Germinal center (tissue), 1 donor: ENCODE measurements around the gene LIPC.

ENCODE experiments used
- DNase-seq: peaks from one replicate; pipeline ENCODE4 v3.0.0; 2012; ENCODE audit warnings: mixed read lengths, low spot score

The LIPC gene

DNA sequence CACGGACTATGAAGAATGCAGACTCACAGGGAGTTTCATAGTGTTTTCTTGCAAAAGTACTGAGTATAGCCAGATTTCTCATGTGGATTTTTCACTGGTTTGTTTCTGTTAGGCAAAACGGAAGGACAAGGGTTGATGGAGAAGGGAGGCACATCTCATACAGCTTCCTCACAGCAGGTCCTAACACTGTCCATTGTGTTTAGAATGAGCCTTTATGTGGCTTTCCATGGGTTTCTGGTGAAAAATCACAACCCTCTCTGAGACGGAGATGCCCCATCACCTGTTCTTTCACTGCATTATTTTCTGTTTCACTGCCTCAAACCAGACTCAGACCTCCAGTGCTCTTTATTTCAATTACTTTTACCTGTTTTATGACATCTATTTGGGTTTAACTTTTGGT is 25.0 kb upstream of the LIPC start:
- no peak for DNase-seq

DNA sequence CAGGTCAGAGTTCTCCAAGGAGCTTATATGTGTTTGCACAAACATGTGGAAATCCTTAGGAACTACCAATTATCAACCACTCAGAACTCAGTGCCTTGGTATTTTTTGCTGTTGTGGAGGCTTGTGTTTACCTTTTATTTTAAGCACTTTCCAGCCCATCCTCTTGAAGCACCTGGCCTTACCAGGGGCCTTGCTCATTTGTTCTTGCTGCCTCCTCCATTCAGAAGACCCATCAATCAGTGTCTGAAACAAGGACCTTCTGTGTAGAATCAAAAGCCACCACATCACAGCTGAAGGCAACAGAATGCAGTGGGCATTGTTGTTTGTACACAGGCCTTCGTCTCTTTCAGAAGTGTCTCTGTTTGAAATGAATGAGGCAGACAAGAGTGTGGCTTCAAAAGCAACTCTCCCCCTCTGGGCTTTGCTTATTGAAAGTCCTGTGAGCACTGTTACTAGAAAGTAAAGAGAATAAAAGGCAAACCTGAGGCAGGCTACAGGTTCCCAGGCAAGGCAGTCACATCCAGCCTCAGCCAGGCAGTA is 24.5 kb upstream of the LIPC start:
- DNase-seq = no peak

DNA sequence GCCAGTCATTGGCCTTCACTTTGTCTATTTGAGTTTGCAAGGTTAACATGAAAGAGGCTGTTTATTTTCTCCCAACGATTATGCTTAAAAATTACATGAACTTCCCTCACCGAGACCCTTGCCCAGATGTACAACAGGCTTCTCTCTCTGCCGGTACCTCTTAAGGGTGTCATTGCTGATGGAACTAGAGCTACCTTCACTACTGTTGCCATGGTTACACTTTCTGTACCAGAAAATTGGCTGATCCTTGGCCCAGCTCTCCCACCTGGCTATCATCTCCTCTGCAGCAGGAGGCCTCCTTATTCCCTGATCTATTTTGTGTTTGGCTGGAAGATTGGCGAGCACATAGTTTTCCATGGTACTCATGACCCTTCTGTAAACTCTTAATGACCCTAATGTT is 24.0 kb upstream of the LIPC start:
- no peak for DNase-seq

DNA sequence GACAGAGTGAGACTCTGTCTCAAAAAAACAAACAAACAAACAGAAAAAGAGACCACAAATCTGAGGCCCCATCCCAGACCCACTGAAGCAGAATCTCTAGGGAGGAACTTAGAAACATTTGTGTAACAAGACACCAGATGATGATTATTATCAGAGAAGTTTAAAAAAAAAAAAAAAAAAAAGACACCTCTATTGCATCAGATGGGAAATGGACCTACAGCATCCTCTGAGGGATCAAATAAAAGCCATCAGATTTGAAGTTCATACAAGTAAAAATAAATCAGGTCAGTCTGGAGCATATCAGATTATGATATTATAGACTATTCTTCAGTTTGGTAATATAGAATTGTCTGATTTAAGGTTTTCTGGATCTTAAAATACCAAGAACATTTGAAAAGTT is 21.9 kb upstream of the LIPC start:
- DNase-seq = no peak

DNA sequence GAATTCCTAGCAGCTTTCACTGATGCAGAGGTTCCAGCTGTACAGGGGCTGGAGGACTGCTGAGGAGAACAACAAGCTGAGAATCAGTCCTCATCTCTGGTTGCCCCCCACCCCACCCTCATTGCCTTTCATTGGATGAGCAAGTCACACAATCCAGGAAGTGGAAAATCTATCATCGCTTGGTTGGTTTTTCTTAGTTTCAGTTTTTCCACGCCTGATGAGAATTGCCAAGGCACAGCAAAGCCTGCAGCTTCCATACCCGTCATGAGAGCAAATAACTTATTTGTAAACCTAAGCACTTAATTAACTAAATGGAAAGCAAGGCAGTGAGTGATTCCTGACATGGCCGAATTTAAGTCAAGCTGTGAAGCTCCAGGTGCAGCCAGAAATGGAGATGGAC is 21.4 kb upstream of the LIPC start:
- no peak for DNase-seq

DNA sequence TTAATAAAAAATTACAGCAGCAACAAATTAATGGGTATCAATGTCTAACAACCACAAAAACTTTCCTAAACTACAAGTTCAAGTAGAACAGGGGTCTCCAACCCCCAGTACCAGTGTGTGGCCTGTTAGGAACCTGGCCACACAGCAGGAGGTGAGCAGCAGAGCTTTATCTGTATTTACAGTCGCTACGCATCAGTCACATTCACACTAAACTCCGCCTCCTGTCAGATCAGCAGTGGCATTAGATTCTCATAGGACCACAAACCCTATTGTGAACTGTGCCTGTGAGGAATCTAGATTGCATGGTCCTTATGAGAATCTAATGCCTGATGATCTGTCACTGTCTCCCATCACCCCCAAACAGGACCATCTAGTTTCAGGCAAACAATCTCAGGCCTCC is 18.5 kb upstream of the LIPC start:
- no peak for DNase-seq

DNA sequence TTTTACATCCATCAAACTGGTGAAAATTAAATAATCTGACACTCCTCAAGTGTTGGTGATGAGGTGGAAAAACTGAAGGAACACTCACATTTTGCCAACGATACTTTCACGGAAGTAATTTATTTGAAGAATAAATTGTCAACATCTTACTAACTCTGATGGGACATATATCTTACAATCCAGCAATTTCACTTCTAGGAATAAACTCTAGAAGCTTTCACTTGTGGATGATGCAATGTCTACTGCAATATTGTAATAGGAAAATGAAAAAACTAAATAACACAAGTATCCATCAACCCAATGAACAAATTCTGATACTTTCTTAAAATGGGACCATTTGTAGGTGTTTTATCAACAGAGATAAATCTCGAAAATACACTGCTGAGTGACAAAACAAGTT is 16.2 kb upstream of the LIPC start:
- no peak for DNase-seq

DNA sequence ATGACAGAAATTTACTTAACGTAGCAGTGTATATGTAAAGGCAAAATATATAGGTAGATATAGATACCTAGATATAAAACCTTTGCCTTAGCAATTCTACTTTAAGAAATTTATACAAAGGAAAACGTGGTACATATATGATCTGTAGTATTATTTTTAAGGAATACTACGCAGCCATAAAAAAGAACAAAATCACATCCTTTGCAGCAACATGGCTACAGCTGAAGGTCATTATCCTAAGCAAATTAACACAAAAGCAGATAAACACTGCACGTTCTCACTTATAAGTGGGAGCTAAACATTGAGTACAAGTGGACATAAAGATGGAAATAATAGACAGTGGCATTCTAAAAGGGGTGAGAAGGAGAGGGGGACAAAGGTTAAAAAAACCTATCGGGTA is 14.8 kb upstream of the LIPC start:
- DNase-seq = no peak

DNA sequence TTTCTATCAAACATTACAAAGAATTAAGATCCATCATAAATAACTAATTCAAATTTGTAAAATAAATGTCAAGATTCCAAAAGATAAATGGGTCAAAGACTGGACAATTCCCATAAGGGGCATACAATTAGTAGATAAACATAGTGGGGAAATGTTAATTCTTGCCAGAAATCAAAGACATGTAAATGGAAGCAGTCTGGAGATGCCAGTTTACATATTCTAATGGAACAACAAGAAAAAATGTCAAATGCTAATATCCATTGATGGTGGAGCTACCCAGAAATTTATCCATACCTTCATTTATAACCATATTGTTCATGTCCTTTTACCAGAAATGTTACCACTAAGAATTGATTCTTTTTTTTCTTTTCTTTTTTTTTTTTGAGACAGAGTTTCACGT is 13.7 kb upstream of the LIPC start:
- DNase-seq = no peak

DNA sequence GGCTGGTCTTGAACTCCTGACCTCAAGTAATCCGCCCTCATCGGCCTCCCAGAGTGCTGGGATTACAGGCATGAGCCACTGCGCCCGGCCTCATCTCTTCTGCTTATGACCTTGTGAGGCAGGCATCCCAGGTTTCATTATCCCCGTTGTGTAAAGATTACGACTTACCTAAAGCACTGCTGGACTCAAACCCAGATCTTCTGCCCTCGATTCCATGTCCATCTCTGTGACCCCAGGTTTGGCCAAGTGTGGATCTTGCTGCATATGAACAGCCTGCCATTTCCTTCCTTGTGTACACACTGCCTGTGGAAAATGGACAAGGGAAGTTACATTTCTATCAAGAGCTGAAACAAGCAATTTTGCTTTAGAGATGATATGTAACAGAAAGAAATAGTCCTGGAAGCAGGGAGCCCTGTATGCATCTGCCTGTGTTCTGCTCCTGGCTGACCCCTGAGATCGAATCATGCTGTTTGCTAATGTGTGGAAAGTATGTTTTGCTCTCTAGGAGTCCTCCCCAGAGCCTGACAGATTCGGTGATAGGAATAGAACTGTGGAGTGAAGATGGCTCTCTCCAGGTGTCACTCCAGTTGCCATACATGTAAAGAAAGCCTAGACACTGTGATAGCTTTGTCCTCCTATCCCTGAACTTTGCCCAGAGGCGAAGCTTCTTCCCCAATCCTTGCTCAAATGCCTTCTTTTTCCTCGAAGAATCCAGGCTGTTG is 11.8 kb upstream of the LIPC start:
- DNase-seq = no peak

DNA sequence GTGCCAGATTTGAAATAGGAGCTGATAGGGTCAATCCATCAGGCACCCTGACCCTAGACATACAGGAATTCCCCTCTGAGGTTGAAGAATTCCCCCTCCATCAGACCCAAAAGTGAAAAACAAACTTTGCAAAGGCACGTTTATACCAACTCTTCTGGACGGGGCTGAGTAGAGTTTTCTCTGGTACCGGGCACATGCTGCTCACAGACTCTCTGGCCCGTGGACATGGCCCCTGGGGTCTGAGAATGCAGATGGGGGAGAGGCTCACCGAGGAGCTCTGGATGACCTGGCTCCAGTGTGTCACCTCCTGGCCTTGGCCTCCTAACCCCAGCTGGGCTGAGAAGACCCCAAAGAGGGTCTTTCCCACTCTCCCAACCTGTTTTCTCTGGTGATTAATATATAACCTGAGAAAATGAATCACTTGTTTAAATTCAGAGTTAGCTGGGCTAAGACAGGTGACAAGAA is 11.2 kb upstream of the LIPC start:
- DNase-seq = no peak

DNA sequence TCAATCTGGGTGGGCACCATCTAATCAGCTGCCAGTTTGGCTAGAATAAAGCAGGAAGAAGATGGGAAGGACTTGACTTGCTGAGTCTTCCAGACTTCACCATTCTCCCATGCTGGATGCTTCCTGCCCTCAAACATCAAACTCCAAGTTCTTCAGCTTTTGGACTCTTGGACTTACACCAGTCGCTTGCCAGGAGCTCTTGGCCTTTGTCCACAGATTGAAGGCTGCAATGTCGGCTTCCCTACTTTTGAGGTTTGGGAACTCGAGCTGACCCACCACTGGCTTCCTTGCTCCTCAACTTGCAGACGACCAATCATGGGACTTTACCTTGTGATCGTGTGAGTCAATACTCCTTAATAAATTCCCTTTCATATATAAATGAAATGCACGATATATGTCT is 8.6 kb upstream of the LIPC start:
- DNase-seq = no peak

DNA sequence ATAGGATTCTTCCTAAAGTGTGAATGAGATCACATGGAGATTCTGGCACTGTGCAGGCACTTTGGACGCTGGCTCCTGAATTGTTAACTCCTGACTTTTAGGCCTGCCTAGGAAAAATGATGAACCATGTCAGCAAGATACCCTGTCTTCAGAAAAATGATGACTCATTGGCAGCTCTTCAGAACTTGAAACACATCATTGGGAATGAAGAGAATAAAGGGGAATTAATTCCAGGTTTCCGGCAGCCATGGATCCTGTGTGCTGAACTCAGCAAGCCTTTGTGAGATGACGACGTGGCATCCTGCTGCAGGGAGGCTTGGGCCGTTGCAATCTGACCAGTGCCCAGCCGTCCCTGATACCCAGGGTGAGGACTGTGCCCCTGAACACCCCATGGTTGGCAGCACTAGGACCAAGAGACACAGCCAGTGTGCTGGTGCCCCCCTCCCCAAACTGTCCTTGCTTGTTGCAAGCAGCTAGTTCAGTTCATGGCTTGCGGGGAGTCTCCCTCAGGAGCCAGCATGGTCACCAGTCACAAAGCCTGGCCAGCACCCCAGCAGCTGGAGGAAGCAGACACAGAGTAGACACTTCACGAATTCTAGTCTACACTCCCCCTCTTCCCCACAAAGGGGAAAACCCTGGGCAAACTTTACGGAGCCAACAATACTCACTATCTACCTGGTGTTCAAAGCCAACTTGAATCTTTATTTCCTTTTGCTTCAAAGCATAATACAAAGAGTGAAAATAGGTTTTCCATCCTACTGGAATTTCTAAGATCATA is 7.8 kb upstream of the LIPC start:
- no peak for DNase-seq

DNA sequence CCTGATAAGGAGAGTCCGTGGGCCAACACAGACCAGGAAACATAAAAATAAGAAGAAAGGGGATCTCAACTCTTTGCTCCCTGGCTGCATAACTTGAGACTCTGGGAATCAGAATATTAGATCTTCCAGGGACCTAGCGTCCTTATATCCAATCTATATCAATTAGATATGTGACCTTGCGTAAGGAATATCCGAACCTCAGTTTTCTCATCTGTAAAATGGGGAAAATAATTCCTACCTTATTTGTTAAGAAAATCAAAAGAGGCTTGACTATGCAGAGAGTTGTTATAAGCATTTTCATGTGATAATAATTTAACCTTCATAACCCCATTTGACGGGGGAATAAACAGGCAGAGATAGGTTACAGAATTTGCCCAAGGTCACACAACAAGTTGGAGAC is 7.1 kb upstream of the LIPC start:
- no peak for DNase-seq

DNA sequence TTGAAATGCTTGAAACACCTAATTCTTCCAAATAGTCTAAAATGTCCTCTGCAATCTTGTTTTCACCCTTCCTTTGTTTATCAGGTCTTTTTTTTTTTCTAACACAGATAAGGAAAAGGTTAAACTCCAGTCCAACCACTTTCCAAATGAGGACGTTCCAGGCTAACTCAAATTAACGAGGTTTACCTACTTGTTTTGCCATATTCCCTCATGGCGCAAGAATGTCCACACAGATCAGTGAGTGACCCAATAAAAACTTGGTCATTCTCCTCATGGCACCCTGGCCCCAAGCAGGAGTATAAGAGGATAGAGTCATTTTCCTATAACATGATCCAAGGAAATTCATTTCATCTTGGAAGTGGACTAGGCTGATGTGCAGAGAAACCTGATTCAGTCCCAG is 6.6 kb upstream of the LIPC start:
- no peak for DNase-seq

DNA sequence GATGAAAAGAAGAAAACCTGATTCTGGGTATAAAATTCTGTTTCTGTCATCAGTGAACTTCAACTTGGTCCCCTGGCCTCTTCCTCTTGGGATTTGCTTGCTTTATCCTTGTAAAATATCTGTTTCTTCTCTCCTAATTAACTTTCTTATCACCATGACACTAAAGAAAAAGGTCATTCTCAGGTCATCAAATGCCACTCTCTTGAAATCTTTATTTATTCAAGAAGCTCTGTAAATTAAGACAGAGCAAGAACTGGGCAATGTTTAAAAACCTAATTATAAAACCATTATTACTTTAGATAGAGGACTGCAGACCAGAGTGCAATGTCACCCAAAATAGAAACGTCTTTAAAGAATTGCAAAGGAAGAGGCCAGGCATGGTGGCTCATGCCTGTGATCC is 6.0 kb upstream of the LIPC start:
- DNase-seq = no peak

DNA sequence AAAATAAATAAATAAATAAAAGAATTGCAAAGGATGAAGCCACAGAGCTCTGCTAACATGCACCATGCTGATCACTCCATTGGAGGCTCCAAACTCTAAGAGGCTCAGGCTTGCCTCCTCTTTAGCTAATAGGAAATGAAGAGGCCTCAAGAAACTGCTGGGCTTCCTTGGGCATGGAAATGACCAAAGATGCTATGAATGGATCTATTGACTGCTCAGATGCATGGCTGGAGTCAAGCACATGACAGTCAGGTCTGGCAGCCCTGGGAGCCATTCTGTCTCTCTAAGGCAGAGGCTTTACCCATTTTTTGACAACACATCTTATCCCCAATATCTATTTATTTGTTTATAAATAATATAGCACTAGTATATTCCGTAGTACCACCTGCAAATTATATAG is 5.3 kb upstream of the LIPC start:
- DNase-seq = no peak

DNA sequence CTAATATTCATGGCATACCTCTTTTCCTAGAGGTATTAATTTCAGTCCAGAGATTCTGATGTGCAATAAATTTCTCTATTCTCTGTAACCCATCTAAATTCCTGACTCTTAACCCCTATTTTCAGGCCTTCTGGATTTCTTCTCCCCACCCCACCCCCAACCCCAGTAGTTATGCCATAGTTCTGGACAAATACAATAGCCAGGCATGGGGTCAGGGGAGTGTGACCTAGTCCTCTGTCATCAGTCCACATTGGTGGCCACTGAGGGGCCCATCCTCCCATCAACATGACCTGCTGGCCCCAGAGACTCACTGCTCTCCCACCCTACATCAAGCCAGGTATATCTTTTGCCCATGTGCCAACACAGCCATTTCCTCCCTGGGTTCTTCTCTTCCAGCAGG is 3.8 kb upstream of the LIPC start:
- DNase-seq = no peak

DNA sequence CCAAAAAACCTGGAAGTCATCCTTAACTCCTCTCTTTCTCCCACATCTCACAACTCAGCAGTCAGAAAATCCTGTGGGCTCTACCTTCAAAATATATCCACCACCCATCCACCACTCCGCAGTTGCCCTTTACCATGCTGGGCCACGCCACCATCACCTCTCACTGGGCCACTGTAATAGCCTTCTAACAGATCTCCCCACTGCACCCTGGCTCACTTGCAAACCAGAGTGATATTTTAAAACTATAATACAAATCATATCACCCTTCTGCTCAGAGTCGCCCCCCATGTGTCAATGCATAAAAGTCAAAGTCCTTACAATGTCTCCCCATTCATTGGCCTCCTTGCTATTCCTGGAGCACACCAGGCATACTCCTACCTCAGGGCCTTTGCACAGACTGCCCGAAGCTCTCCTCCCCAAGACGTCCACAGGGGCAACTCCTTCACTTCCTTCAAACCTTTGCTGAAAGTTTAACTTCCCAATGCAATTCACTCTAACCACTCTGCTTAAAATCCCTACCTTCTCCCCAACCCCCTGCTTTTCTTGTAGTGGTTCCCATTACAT is 1.5 kb upstream of the LIPC start:
- DNase-seq = no peak

DNA sequence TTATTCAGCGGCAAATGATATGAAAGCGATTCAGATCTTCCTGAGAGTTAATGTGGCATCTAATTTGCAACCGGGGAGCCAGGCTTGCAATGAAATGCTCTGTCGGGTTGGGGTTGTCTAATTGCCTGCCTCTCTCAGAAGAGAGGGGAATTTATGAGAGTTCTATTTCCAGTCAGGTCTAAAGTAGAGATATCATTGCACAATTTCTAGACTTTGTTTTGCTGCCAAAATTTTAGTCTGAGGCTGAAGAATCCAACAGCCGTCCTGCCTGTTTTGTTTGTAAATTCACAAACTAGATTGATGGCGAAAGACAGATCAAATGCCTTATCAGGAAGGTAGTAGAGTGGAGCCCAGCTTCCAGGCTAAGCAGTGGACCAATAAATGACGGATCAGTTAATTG is 610 bp downstream of the LIPC start:
- no peak for DNase-seq

DNA sequence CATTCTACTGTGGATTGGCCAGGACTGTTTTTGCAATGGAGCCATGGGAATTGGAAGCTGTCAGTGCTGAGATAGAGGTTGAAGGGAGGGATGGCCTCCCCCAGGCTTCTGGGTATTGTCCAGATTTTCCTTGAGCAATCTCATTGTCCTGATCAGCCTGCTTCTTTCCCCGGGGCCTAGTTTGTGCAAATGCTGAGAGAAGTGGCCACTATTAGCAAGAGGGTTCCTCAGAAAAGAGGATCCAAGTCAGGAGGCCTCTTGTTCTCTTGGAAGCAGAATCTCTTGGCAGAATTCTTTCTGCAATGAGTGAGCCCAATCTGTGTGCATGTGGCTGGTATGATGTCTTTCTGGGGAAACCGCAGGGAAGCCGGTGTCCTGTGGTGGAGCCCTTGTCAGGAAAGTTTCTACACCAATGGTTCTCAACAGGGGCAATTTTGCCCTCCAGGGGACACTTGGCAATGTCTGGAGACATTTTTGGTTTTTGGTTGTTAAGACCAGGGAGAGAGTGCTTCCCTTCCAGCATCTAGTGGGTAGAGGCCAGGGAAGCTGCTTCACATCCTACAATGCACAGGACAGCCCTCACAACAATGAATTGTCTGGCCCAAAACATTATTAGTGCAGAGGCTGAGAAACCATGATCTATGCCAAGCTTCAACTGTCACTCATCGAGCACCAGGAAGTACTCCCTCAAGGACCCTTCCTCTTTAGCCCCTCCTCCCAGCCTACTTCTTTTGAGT is 2.0 kb downstream of the LIPC start:
- no peak for DNase-seq

DNA sequence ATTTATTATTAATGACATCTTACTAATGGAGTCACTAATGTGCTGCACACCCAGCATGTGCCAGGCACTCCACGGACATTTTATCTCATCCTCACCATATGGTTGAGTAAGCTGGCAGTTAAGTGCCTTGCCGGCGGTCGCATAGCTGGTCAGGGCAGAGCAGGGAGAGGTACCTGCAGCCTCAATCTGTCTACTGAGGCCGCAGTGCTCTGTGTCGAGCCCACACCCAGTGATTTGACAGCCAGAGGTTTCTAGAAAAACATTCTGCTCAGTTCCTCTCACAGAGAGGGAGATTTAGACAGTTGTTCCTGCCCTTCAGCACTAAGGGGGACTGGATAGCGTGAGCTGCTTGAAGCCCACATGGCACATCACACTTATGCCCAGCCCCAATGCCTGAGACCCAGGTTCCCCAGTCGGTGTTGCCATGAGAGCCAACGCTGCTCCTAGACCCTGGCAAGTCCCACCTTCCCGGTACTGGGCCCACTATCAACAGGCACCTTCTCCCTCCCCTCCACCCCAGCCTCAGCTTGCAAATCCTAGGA is 2.6 kb downstream of the LIPC start:
- DNase-seq = no peak
